ENCODE data around the gene ZNF273. TPM values are rescaled to one million over a fixed set of nuclear protein-coding genes. Genes with fewer than 3 reads are reported as not detected.

The ZNF273 gene
- polyA plus RNA-seq, 1 donor, result 6.9 TPM

Other genes with a start within 250 kb of the ZNF273 start
- 6.1 TPM for gene ZNF107, start 237.1 kb upstream of the ZNF273 start, polyA plus RNA-seq
- gene ZNF138, start 108.8 kb upstream of the ZNF273 start, polyA plus RNA-seq, result 10.4 TPM
- 31.1 TPM for gene ZNF117, start 87.8 kb downstream of the ZNF273 start, polyA plus RNA-seq
- 33.4 TPM for gene ERV3-1, start 103.4 kb downstream of the ZNF273 start, polyA plus RNA-seq

All from large intestine (tissue), 1 donor.